ENCODE results near the gene KANSL3.
"Not testable (repeated sequence)": the region's sequence is repeated elsewhere in the genome, so short reads cannot be mapped to it uniquely, and the experiment has no call there.

Gene KANSL3

DNA sequence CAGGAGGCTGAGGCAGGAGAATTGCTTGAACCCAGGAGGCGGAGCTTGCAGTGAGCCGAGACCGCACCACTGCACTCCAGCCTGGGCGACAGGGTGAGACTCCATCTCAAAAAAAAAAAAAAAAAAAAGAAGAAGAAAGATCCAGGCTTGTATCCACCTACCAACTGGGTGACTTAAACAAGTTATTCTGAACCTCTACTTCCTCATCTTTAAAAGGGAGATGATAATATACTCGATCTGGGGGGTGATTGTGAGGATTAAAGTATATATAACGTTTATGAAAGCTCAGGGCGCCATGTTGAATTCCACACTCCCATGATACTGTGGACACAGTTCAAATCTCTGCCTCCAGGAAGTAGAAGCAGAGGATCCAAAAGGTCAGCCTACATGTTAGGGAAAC is 16.7 kb upstream of the KANSL3 start:
- not testable (repeated sequence) for DNase-seq (ENCODE audit: low read depth in 2 of 2)

DNA sequence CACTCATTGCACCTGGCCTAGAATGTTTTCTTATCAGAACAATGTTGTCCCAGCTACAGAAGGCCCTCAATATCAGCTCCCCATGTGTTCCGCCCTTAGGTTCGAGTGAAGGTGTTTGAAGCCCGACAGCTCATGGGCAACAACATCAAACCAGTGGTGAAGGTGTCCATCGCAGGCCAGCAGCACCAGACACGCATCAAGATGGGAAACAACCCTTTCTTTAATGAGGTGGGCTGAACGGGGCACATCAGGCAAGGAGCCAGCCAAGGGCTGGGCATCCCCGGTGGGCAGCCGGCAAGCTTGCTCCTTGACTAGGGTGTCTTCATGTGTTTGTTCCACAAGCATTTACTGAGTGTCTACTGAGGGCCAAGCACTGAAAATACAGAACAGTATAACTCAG is 13.7 kb upstream of the KANSL3 start:
- DNase-seq (ENCODE audit: low read depth in 2 of 2): no peak

- DNase-seq (ENCODE audit: low read depth in 2 of 2): no peak
Observed at GRCh38 chr2:96649342-96649741, 11.2 kb upstream of the KANSL3 start.

- no peak for DNase-seq (ENCODE audit: low read depth in 2 of 2)
Observed at GRCh38 chr2:96648306-96648930, 10.3 kb upstream of the KANSL3 start.

- DNase-seq (ENCODE audit: low read depth in 2 of 2): no peak
Observed at GRCh38 chr2:96647681-96648080, 9.6 kb upstream of the KANSL3 start.

DNA sequence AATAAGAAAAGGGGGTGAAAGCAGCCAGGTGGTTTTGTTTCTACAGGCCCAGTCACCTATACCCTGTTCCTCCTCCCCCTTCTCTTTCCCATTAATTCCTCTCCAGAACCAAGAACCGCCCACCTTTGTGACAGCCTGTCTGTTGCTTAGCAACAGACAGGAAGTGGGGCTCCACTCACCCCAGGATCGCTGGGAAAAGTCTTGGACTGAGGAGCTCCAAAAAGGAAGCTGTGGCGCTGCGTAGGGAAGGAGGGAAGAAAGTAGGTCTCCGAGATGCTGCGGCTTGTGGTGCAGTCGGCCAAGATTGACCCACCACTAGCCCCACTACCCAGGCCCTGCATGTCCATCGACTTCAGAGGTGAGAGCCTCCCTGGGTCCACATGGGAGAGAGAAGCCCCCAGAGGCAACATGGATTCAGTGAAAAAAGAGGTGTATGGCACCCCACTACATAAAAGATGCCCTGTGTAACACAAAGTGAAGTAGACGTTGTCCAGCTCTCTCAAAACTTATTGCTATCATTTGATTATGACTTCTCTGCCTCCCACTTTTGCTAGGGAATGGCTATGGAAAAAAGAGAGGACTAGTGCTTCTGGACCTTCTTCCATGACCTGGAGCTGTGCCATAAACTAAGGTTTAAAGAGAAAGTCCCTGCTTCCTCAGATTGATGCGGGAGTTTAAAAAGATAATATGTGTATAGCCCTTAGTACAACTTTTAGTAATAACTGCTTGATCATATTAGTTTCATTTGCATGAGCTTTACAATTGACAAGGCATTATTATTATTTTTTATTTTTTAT is 4.7 kb upstream of the KANSL3 start, which contains the start of gene FER1L5:
FER1L5 (plus strand) TSS at position 201 of the 797 bp plus-strand sequence; CDS start at position 274, 73 bp downstream.
- no peak for DNase-seq (ENCODE audit: low read depth in 2 of 2)

- DNase-seq (ENCODE audit: low read depth in 2 of 2): peak; percentile 73 to 82
Observed at GRCh38 chr2:96637385-96638143, 548 bp downstream of the KANSL3 start.

GRCh38 chr2:96636551-96637171 is 1.5 kb downstream of the KANSL3 start:
- no peak for DNase-seq (ENCODE audit: low read depth in 2 of 2)

DNA sequence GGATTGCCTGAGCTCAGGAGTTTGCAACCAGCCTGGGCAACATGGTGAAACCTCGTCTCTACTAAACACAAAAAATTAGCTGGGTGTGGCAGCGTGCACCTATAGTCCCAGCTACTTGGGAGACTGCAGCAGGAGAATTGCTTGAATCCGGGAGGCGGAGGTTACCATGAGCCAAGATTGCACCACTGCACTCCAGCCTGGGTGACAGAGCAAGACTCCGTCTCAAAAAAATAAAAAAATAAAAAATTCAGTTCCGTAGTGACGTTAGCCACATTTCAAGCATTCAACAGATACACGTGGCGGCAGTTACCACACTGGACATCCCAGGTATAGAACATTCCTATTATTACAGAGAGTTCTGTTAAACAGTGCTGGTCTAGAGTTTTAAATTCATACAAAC is 4.5 kb downstream of the KANSL3 start:
- DNase-seq (ENCODE audit: low read depth in 2 of 2): no peak

GRCh38 chr2:96631804-96632435 is 6.2 kb downstream of the KANSL3 start:
- DNase-seq (ENCODE audit: low read depth in 2 of 2): no peak

DNA sequence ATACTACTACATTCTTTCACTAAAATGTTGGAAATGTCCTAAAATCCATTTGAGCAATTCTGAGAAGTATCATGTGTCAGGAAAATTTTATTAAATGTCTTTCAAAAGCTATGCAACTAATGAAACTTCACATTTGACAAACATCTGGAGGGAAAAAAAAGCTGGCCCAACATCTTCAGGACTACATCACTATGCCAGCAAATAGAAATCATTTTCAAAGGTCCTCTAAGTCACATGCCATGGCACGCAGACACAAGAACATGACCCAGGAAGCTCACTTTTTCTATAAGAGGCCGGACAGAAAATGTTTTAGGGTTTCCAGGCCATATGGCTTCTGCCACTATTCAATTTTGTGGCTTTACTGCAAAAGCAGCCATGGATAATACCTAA is 11.6 kb downstream of the KANSL3 start:
- no peak for DNase-seq (ENCODE audit: low read depth in 2 of 2)

- DNase-seq (ENCODE audit: low read depth in 2 of 2): no peak
Observed at GRCh38 chr2:96625571-96626552, 12.2 kb downstream of the KANSL3 start.

DNA sequence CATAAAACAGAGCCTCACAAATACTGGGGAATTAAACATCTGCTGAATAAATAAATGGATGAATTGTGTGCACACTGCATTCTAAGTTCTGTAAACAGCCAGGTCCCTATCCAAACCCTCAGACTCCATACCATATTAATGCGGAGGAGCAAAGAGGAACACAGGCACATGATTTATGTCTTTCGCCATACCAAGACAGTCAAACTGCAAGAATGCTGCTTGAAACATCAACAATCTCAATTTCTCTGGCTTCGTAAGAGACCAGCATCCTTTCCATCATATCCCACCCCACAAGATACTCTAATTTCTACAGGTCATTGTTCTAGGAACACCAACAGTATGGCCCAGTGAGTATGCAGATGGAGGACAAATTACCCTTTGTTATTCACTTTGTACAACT is 15.0 kb downstream of the KANSL3 start:
- no peak for DNase-seq (ENCODE audit: low read depth in 2 of 2)

DNA sequence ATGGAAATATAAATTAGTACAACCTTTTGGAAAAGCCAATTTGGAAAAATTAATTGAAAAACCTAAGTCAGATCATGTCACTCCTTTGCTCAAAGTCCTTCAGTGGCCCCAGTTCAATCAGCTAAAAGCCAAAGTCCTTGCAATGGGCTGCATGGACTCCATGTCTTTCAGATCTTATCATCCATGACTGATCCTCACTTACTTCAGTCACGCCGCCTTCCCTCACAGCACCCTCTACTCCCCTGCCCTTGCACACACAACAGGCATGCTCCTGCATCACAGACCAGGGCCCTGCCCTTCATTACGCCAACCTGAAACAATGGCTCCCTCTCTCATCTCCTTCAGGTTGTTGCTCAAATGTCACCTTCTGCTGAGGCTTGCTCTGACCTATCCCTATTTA is 15.6 kb downstream of the KANSL3 start:
- DNase-seq (ENCODE audit: low read depth in 2 of 2): no peak

GRCh38 chr2:96618596-96619283 is 19.4 kb downstream of the KANSL3 start:
- DNase-seq (ENCODE audit: low read depth in 2 of 2): no peak

GRCh38 chr2:96617012-96617411 is 21.1 kb downstream of the KANSL3 start:
- DNase-seq (ENCODE audit: low read depth in 2 of 2): no peak

- no peak for DNase-seq (ENCODE audit: low read depth in 2 of 2)
Observed at GRCh38 chr2:96616535-96616934, 21.6 kb downstream of the KANSL3 start.

- no peak for DNase-seq (ENCODE audit: low read depth in 2 of 2)
Observed at GRCh38 chr2:96616128-96616527, 22.0 kb downstream of the KANSL3 start.

GRCh38 chr2:96608469-96609455 is 29.4 kb downstream of the KANSL3 start:
- DNase-seq (ENCODE audit: low read depth in 2 of 2): no peak
